Mesodermal cell (in vitro differentiated cells): ENCODE results near the gene LIPJ.

ENCODE experiments used
- H3K27ac ChIP-seq: 2 replicates; pipeline ENCODE4 v1.7.0; 2013; ENCODE audit warnings: mild to moderate bottlenecking, low read depth, low read length, moderate library complexity; ENCODE audit not compliant: severe bottlenecking
- H3K36me3 ChIP-seq: 2 replicates; pipeline ENCODE4 v1.7.1; 2013; ENCODE audit warnings: mild to moderate bottlenecking, low read length, moderate library complexity; ENCODE audit not compliant: control insufficient read depth, insufficient read depth
- H3K4me1 ChIP-seq: one replicate; pipeline ENCODE4 v1.7.1; 2013; ENCODE audit warnings: mild to moderate bottlenecking, low read length; ENCODE audit not compliant: insufficient read depth, control insufficient read depth, poor library complexity, severe bottlenecking
- H3K4me3 ChIP-seq: 2 replicates; pipeline ENCODE4 v1.7.0; 2013; ENCODE audit warnings: low read length, control low read depth, mild to moderate bottlenecking; ENCODE audit not compliant: insufficient read depth, poor library complexity, severe bottlenecking; ENCODE audit errors: extremely low read depth
- H3K9me3 ChIP-seq: 2 replicates; pipeline ENCODE4 v1.7.1; 2013; ENCODE audit warnings: mild to moderate bottlenecking, low read length, moderate library complexity; ENCODE audit not compliant: control insufficient read depth
- WGBS, 2 experiments: methylation state at CpG; one replicate each; pipeline ENCODE4 v1.1.5; 2013; ENCODE audit warnings: missing lambda C conversion rate in 2 of 2; ENCODE audit not compliant: insufficient coverage in 2 of 2; 5-methylcytosine and 5-hydroxymethylcytosine counted together

The LIPJ gene

DNA sequence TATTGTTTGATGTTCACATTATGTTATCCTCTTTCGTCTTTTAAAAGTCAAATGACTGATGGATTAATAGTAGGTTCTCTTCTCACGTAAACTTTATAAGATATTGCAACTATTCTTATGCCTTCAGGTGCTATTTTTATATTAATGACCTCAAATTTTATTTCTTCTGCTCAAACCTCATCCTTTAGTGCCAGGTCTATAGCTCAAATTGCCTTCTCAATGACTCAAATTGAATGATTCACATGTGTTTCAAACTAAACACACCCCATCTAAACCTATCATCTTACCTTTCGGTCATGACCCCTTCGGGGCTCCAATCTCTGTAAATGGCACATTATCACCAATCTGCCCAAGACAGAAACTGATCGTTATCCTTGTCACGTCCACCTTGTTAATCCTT is 55.6 kb downstream of the LIPJ start:
- H3K36me3 ChIP-seq = no peaks in the 10 kb centered on the region
- 91 to 93% methylated on average over 4 of the region's 6 CpGs for WGBS, 2 experiments

DNA sequence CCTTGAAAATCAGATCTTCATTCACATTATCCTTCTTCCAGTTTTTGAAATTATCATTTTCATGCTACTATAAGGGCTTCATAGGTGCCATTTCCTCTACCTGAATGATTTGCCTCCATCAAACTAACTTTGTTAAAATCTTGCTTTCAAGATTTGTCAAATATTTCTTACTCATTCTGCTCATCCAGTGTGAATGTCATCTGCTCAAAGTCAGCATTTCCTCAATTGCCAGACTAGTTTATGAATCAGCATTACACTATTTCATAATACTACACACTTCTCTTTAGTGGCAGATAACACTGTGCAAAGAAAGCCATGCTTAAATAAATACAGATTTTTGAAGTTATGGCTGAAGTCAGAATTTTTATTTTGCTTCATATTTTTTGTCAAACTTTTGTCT is 56.4 kb downstream of the LIPJ start:
- Histone ChIP-seq H3K36me3 (no peaks in the 10 kb centered on the region), H3K4me1 (no peaks in the 10 kb centered on the region), H3K9me3 (no peaks in the 10 kb centered on the region), H3K4me3 (no peak overlapping the region), H3K27ac (no peak overlapping the region)

More for the DNA sequence above, 55.6 kb downstream of the LIPJ start:
- no peak overlapping the region for H3K27ac ChIP-seq
- H3K9me3 ChIP-seq = peaks cover 4% of the 10 kb centered on the region
- no peaks in the 10 kb centered on the region for H3K4me1 ChIP-seq
- no peak overlapping the region for H3K4me3 ChIP-seq

DNA sequence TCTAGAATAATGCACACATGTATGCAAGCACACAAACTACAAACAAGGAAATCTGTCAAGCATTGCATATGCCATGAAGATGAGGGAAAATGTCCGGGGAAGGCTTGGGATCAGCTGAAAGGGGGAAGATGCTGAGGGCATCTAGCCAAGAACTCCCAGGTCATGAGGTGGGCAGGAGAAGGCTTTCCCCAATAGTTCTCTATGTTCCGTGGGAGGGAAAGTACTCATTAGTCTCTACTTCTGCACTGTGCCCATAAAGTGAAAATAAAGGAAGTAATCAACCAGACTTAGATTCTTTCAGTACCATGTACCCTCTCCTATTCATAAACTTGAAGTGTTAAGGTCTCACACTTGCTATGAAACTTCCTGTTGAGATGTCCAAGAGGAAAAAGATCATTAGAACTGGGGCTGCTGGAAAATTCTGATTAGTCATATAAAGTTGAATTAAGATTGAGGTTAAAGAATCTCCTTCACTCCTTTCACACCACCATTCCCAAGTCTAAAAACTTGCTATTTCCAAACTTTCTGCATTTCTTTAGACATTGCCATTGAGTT is 60.6 kb downstream of the LIPJ start:
- H3K4me1 ChIP-seq = no peaks in the 10 kb centered on the region
- no peak overlapping the region for H3K27ac ChIP-seq
- no peaks in the 10 kb centered on the region for H3K9me3 ChIP-seq
- H3K36me3 ChIP-seq = no peaks in the 10 kb centered on the region
- no peak overlapping the region for H3K4me3 ChIP-seq
- 93 to 100% methylated on average over 1 to 2 of the region's 2 CpGs for WGBS, 2 experiments

DNA sequence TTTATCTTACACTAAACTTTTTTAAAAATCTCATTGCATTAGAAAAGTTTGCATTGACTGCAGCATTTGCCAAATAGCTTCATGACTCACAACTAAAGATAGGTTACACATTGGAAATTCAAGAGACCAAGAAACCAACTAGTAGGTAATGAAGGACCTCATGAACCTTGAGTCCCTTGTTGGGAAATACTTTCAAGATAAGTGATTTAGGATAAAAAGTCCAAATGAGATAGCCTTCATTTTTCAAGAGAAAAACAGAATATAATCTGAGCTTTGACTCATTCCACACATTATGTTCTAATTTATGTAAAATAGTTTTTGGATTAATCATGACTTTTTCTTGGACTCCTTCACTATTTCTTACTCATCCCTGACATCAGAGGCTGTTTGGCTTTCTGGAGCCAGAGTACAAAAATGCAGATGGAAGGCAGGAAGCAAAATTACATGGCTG is 64.6 kb downstream of the LIPJ start:
- Histone ChIP-seq H3K4me1 (no peaks in the 10 kb centered on the region), H3K27ac (no peak overlapping the region), H3K9me3 (no peaks in the 10 kb centered on the region), H3K36me3 (no peaks in the 10 kb centered on the region), H3K4me3 (no peak overlapping the region)

- no peaks in the 10 kb centered on the region for H3K4me1 ChIP-seq
- no peak overlapping the region for H3K4me3 ChIP-seq
- H3K9me3 ChIP-seq = no peaks in the 10 kb centered on the region
- H3K27ac ChIP-seq = no peak overlapping the region
- no peaks in the 10 kb centered on the region for H3K36me3 ChIP-seq
- WGBS, 2 experiments = no CpG with 5 or more reads among the region's 2 CpGs
Measured at GRCh38 chr10:88652616-88653015, 66.1 kb downstream of the LIPJ start.
